Nephron progenitor cell (in vitro differentiated cells): Measurements from ENCODE around the gene MUC22.
A peak's percentile ranks its signal among the peaks of the same experiment; 100 is the strongest.

ENCODE experiments used
- DNase-seq: peaks from one replicate; pipeline ENCODE4 v3.0.0; 2021
- H3K27ac Mint-ChIP-seq: 2 replicates; pipeline ENCODE4 v1.8.0; 2021; ENCODE audit warnings: mild to moderate bottlenecking, moderate library complexity, mixed read lengths
- H3K27me3 Mint-ChIP-seq: 2 replicates; pipeline ENCODE4 v1.8.0; 2021; ENCODE audit warnings: mild to moderate bottlenecking, low read depth, mixed read lengths; ENCODE audit not compliant: poor library complexity
- H3K36me3 Mint-ChIP-seq: 2 replicates; pipeline ENCODE4 v1.8.0; 2021; ENCODE audit warnings: low read depth, mixed read lengths
- H3K4me1 Mint-ChIP-seq: 2 replicates; pipeline ENCODE4 v1.8.0; 2021; ENCODE audit warnings: mixed read lengths
- H3K4me3 Mint-ChIP-seq: 2 replicates; pipeline ENCODE4 v1.8.0; 2021; ENCODE audit warnings: mild to moderate bottlenecking, moderate library complexity, mixed read lengths
- H3K9me3 Mint-ChIP-seq: 2 replicates; pipeline ENCODE4 v1.8.0; 2021; ENCODE audit warnings: mild to moderate bottlenecking, moderate library complexity, mixed read lengths
- CTCF ChIP-seq: fragments of 200-600 bp; sonication (generic); IDR thresholded peaks from 2 replicates; pipeline ENCODE4 v1.5.0; 2021; ENCODE audit warnings: antibody characterized with exemption

MUC22 gene

GRCh38 chr6:31074401-31074800 is 64.1 kb downstream of the MUC22 start:
- H3K4me3 Mint-ChIP-seq, result no peak overlapping the region
- H3K4me1 Mint-ChIP-seq, result peaks cover 3% of the 10 kb centered on the region
- no peak overlapping the region for H3K27ac Mint-ChIP-seq
- H3K9me3 Mint-ChIP-seq, result no peaks in the 10 kb centered on the region
- no peak for TF ChIP-seq CTCF
- no peaks in the 10 kb centered on the region for H3K27me3 Mint-ChIP-seq
- H3K36me3 Mint-ChIP-seq, result no peaks in the 10 kb centered on the region
- no peak for DNase-seq

- Mint-ChIP-seq H3K9me3 (no peaks in the 10 kb centered on the region), H3K4me1 (peaks cover 8% of the 10 kb centered on the region), H3K36me3 (no peaks in the 10 kb centered on the region), H3K27me3 (no peaks in the 10 kb centered on the region), H3K27ac (no peak overlapping the region), H3K4me3 (no peak overlapping the region)
- DNase-seq, result no peak
- no peak for TF ChIP-seq CTCF
Measured at GRCh38 chr6:31075528-31075927, 65.3 kb downstream of the MUC22 start.

- DNase-seq, result no peak
- no peaks in the 10 kb centered on the region for H3K27me3 Mint-ChIP-seq
Measured at GRCh38 chr6:31076611-31077010, 66.3 kb downstream of the MUC22 start.

GRCh38 chr6:31079656-31080261 is 69.5 kb downstream of the MUC22 start:
- Mint-ChIP-seq H3K4me3 (peak overlapping the region; percentile 42), H3K27ac (no peak overlapping the region), H3K36me3 (no peaks in the 10 kb centered on the region), H3K4me1 (peaks cover 16% of the 10 kb centered on the region), H3K27me3 (peaks cover under 1% of the 10 kb centered on the region), H3K9me3 (no peaks in the 10 kb centered on the region)
- peak; percentile 84 for TF ChIP-seq CTCF
- DNase-seq, result peak; percentile 76

More at GRCh38 chr6:31076611-31077010, 66.3 kb downstream of the MUC22 start:
- Mint-ChIP-seq H3K4me3 (no peak overlapping the region), H3K36me3 (no peaks in the 10 kb centered on the region), H3K27ac (no peak overlapping the region), H3K4me1 (peaks cover 8% of the 10 kb centered on the region), H3K9me3 (no peaks in the 10 kb centered on the region)
- TF ChIP-seq CTCF, result no peak

- Mint-ChIP-seq H3K27ac (no peak overlapping the region), H3K9me3 (no peaks in the 10 kb centered on the region), H3K4me1 (peaks cover 20% of the 10 kb centered on the region), H3K36me3 (no peaks in the 10 kb centered on the region), H3K4me3 (no peak overlapping the region), H3K27me3 (peaks cover 7% of the 10 kb centered on the region)
- DNase-seq, result no peak
- no peak for TF ChIP-seq CTCF
Measured at GRCh38 chr6:31081872-31082271, 71.6 kb downstream of the MUC22 start.

- TF ChIP-seq CTCF, result peak; percentile 54
- H3K4me1 Mint-ChIP-seq, result peaks cover 29% of the 10 kb centered on the region
- no peak overlapping the region for H3K27ac Mint-ChIP-seq
Measured at GRCh38 chr6:31083742-31084354, 73.6 kb downstream of the MUC22 start.

More at GRCh38 chr6:31083742-31084354, 73.6 kb downstream of the MUC22 start:
- H3K9me3 Mint-ChIP-seq, result no peaks in the 10 kb centered on the region
- peaks cover 16% of the 10 kb centered on the region for H3K27me3 Mint-ChIP-seq
- no peaks in the 10 kb centered on the region for H3K36me3 Mint-ChIP-seq
- H3K4me3 Mint-ChIP-seq, result no peak overlapping the region
- DNase-seq, result peak; percentile 65
